Measurements from ENCODE around the gene CHPF2. TPM values are rescaled to one million over a fixed set of nuclear protein-coding genes. Genes with fewer than 3 reads are reported as not detected.
A peak's percentile ranks its signal among the peaks of the same experiment; 100 is the strongest.

Gene CHPF2
- total RNA-seq, 1 donor from 2014 or later = 84.7 TPM

DNA sequence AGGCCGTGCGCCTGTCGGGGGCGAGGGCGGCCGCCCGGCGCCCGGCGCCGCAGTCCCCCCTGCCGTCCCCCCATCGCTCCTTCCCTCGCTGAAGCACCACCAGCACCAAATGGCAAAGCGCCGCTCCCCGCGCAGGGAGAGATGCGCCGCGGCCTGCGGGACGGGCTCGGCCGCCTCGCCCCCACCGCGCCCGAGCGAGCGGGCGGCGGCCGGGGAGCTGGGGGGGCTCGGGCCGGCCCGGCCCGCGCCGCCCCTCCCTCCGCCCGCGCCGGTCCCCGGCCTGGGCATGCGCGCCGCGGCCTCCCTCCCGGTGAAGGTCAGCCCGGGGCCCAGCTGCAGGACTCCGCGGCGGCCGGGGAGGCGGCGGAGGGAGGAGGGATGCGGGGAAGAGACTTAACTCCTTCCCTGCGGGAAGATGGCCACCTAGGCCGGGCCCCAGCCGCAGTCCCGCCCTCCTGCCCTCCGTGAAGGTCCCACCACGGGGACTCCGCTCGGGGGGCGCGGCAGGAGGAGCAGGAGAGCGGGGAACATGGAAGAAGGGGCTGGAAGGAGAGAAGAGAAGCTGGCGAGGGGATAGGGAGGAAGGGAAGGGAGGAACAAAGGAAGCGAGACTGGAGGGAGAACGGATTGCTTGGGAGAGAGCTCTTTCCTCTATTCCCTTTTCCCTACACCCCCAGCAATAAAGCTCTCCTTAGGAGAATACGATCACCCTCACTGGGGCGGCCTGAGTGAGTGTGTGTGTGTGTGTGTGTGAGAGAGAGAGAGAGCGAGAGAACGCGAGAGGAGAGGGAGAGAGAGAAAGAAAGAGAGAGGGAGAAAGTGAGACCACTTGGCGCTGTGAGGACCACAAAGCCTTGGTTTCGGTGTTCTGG is 19.6 kb downstream of the CHPF2 start:
- Mint-ChIP-seq H3K4me1 (ENCODE audit: low read depth, unreplicated experiment) (peaks cover 20% of the 10 kb centered on the region), H3K27ac (ENCODE audit: unreplicated experiment) (peak overlapping the region; percentile 92), H3K9me3 (ENCODE audit: unreplicated experiment) (no peaks in the 10 kb centered on the region), H3K4me3 (ENCODE audit: unreplicated experiment) (peak overlapping the region; percentile 88), H3K27me3 (ENCODE audit: low read depth, unreplicated experiment) (peaks cover 22% of the 10 kb centered on the region), H3K36me3 (ENCODE audit: low read depth, unreplicated experiment) (peaks cover 5% of the 10 kb centered on the region)
- DNase-seq (ENCODE audit: low read depth) = peak; percentile 67
- FAIRE-seq = no peak
- peak overlapping the region; percentile 66 for H3K4me3 ChIP-seq (ENCODE audit: insufficient read depth, low read depth, low read length)
- H2AFZ ChIP-seq (ENCODE audit: low read depth, low read length) = peak overlapping the region; percentile 86
- no peaks in the 10 kb centered on the region for H3K36me3 ChIP-seq (ENCODE audit: insufficient read depth, low read length)
- peak overlapping the region; percentile 86 for H3K9ac ChIP-seq (ENCODE audit: low read length)
- H4K20me1 ChIP-seq (ENCODE audit: insufficient read depth, low read length) = peaks cover 6% of the 10 kb centered on the region
- peak overlapping the region; percentile 60 for H3K27ac ChIP-seq (ENCODE audit: low read depth, low read length)
- peaks cover 40% of the 10 kb centered on the region for H3K4me1 ChIP-seq (ENCODE audit: insufficient read depth, low read length)
- H3K9me3 ChIP-seq (ENCODE audit: insufficient read depth, low read depth, low read length) = no peaks in the 10 kb centered on the region
- H3K4me2 ChIP-seq (ENCODE audit: low read length) = peak overlapping the region; percentile 99
- TF ChIP-seq, protein P1, sequence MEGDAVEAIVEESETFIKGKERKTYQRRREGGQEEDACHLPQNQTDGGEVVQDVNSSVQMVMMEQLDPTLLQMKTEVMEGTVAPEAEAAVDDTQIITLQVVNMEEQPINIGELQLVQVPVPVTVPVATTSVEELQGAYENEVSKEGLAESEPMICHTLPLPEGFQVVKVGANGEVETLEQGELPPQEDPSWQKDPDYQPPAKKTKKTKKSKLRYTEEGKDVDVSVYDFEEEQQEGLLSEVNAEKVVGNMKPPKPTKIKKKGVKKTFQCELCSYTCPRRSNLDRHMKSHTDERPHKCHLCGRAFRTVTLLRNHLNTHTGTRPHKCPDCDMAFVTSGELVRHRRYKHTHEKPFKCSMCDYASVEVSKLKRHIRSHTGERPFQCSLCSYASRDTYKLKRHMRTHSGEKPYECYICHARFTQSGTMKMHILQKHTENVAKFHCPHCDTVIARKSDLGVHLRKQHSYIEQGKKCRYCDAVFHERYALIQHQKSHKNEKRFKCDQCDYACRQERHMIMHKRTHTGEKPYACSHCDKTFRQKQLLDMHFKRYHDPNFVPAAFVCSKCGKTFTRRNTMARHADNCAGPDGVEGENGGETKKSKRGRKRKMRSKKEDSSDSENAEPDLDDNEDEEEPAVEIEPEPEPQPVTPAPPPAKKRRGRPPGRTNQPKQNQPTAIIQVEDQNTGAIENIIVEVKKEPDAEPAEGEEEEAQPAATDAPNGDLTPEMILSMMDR (IDR thresholded peaks at IDR 0.05; ENCODE audit: insufficient read depth, low read depth, low read length) = no peak
- no peak for TF ChIP-seq EZH2 (IDR thresholded peaks at IDR 0.05; ENCODE audit: insufficient read depth, low read length)
- H3K79me2 ChIP-seq (ENCODE audit: insufficient read depth, low read length) = peaks cover 14% of the 10 kb centered on the region
- H3K27me3 ChIP-seq (ENCODE audit: insufficient read depth, low read length) = no peaks in the 10 kb centered on the region

DNA sequence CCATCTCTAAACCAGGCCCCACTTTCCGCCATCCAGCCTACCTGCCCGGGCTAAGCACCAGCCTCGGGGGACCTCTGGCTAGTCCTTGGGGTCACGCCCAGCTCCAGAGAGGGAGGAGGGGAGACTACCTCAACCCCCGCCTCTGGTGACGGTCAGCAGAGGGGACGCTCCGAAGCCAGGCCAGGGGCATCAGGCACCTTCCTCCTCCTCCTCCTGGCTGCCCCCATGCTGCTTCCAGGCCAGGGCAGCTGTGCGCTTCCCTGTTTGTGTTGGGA is 20.2 kb downstream of the CHPF2 start:
- no peak for FAIRE-seq
- no peaks in the 10 kb centered on the region for H3K36me3 ChIP-seq (ENCODE audit: insufficient read depth, low read length)
- peaks cover 9% of the 10 kb centered on the region for H3K79me2 ChIP-seq (ENCODE audit: insufficient read depth, low read length)
- H3K4me3 Mint-ChIP-seq (ENCODE audit: unreplicated experiment) = peak overlapping the region; percentile 88
- H3K9me3 Mint-ChIP-seq (ENCODE audit: unreplicated experiment) = no peaks in the 10 kb centered on the region
- H3K9ac ChIP-seq (ENCODE audit: low read length) = peak overlapping the region; percentile 86
- H4K20me1 ChIP-seq (ENCODE audit: insufficient read depth, low read length) = peaks cover under 1% of the 10 kb centered on the region
- H3K4me1 Mint-ChIP-seq (ENCODE audit: low read depth, unreplicated experiment) = peaks cover 20% of the 10 kb centered on the region
- H3K4me3 ChIP-seq (ENCODE audit: insufficient read depth, low read depth, low read length) = peak overlapping the region; percentile 66
- peaks cover 34% of the 10 kb centered on the region for H3K4me1 ChIP-seq (ENCODE audit: insufficient read depth, low read length)
- H3K27me3 ChIP-seq (ENCODE audit: insufficient read depth, low read length) = no peaks in the 10 kb centered on the region
- H2AFZ ChIP-seq (ENCODE audit: low read depth, low read length) = peak overlapping the region; percentile 86
- H3K36me3 Mint-ChIP-seq (ENCODE audit: low read depth, unreplicated experiment) = peaks cover 5% of the 10 kb centered on the region
- TF ChIP-seq, protein P1 (IDR thresholded peaks at IDR 0.05; ENCODE audit: insufficient read depth, low read depth, low read length) = no peak
- TF ChIP-seq EZH2 (IDR thresholded peaks at IDR 0.05; ENCODE audit: insufficient read depth, low read length) = no peak
- no peak for DNase-seq (ENCODE audit: low read depth)
- H3K27ac Mint-ChIP-seq (ENCODE audit: unreplicated experiment) = peak overlapping the region; percentile 92
- no peaks in the 10 kb centered on the region for H3K9me3 ChIP-seq (ENCODE audit: insufficient read depth, low read depth, low read length)
- H3K4me2 ChIP-seq (ENCODE audit: low read length) = peak overlapping the region; percentile 99
- H3K27ac ChIP-seq (ENCODE audit: low read depth, low read length) = peak overlapping the region; percentile 60
- H3K27me3 Mint-ChIP-seq (ENCODE audit: low read depth, unreplicated experiment) = peaks cover 28% of the 10 kb centered on the region
